Prostate gland (tissue), 2 donors: ENCODE measurements around the gene SOST. TPM values are rescaled to one million over a fixed set of nuclear protein-coding genes. Genes with fewer than 3 reads are reported as not detected.

ENCODE experiments used
- DNase-seq: peaks from one replicate; pipeline ENCODE4 v3.0.0-alpha.2; 2019; ENCODE audit warnings: low spot score
- H3K27ac ChIP-seq, 2 donors: fragments of 200-600 bp; sonication (generic); 2 replicates each; pipeline ENCODE4 v1.5.1; 2017 to 2019
- H3K27me3 ChIP-seq: fragments of 200-600 bp; sonication (generic); replicated peaks from 2 replicates; pipeline ENCODE4 v1.5.1; 2019; ENCODE audit not compliant: insufficient read depth
- H3K36me3 ChIP-seq, 2 donors: fragments of 200-600 bp; sonication (generic); 1 replicate in 1 of 2; 2 replicates in 1 of 2; pipeline versions ENCODE4 v1.5.1 to v1.8.1; 2017 to 2019
- H3K4me1 ChIP-seq: fragments of 200-600 bp; sonication (generic); replicated peaks from 2 replicates; pipeline ENCODE4 v1.5.1; 2019
- H3K4me3 ChIP-seq, 2 donors: fragments of 200-600 bp; sonication (generic); 2 replicates each; pipeline ENCODE4 v1.5.1; 2017 to 2019
- H3K9me3 ChIP-seq: fragments of 200-600 bp; sonication (generic); 2 replicates; pipeline ENCODE4 v1.5.1; 2017
- POLR2A ChIP-seq: fragments of 450-650 bp; IDR thresholded peaks from one replicate; pipeline ENCODE4 v1.6.1; 2016; ENCODE audit warnings: antibody characterized with exemption, mild to moderate bottlenecking
- POLR2AphosphoS5 ChIP-seq: sonication (generic); formaldehyde crosslinking; IDR thresholded peaks from one replicate; pipeline ENCODE4 v1.6.1; 2017; ENCODE audit warnings: antibody characterized with exemption
- WGBS: methylation state at CpG from one replicate; pipeline ENCODE4 v1.1.5; 2018; 5-methylcytosine and 5-hydroxymethylcytosine counted together
- intact Hi-C: fragments of 100-400 bp; cut with DNase I; formaldehyde crosslinking; loops from one replicate; pipeline ENCODE4 v1.14.2; 2022
- total RNA-seq, 2 donors: library from RNA; depleted of rRNA; stranded (reverse); fragments of >200 nt; gene quantifications; one replicate each; pipeline ENCODE4 v1.1.0, GENCODE V29; 2016
- TF ChIP-seq, protein P1 (sequence below), 4 experiments: fragments of 200-600 bp in 2 of 4; fragments of 450-650 bp in 2 of 4; sonication (generic) in 2 of 4; IDR thresholded peaks; 1 replicate in 3 of 4; 2 replicates in 1 of 4; pipeline ENCODE4 v1.5.1; 2016 to 2019; ENCODE audit warnings: antibody characterized with exemption in 4 of 4, mild to moderate bottlenecking in 2 of 4, moderate library complexity in 2 of 4

SOST gene
- total RNA-seq, 2 donors from 2014 or later: 0.18 TPM; not detected in 1

GRCh38 chr17:43709210-43709609 is 49.4 kb downstream of the SOST start:
- H3K4me1 ChIP-seq: peaks cover 6% of the 10 kb centered on the region
- 84% methylated on average over 4 of the region's 4 CpGs for WGBS
- H3K27me3 ChIP-seq: no peaks in the 10 kb centered on the region
- H3K36me3 ChIP-seq: no peaks in the 10 kb centered on the region
- H3K9me3 ChIP-seq: no peaks in the 10 kb centered on the region
- TF ChIP-seq POLR2AphosphoS5: no peak
- TF ChIP-seq, protein P1, sequence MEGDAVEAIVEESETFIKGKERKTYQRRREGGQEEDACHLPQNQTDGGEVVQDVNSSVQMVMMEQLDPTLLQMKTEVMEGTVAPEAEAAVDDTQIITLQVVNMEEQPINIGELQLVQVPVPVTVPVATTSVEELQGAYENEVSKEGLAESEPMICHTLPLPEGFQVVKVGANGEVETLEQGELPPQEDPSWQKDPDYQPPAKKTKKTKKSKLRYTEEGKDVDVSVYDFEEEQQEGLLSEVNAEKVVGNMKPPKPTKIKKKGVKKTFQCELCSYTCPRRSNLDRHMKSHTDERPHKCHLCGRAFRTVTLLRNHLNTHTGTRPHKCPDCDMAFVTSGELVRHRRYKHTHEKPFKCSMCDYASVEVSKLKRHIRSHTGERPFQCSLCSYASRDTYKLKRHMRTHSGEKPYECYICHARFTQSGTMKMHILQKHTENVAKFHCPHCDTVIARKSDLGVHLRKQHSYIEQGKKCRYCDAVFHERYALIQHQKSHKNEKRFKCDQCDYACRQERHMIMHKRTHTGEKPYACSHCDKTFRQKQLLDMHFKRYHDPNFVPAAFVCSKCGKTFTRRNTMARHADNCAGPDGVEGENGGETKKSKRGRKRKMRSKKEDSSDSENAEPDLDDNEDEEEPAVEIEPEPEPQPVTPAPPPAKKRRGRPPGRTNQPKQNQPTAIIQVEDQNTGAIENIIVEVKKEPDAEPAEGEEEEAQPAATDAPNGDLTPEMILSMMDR (IDR thresholded peaks at IDR 0.05): no peak
- TF ChIP-seq POLR2A: no peak
- intact Hi-C loops: no loop called here
- DNase-seq: no peak
- H3K27ac ChIP-seq: no peak overlapping the region
- H3K4me3 ChIP-seq: no peak overlapping the region

- H3K27me3 ChIP-seq: no peaks in the 10 kb centered on the region
- intact Hi-C loops: no loop called here
- H3K27ac ChIP-seq: no peak overlapping the region
- WGBS: 55% methylated on average over 5 of the region's 5 CpGs
- DNase-seq: no peak
- TF ChIP-seq, protein P1 (IDR thresholded peaks at IDR 0.05): no peak
- TF ChIP-seq POLR2AphosphoS5 (no peak), POLR2A (no peak)
- no peaks in the 10 kb centered on the region for H3K4me1 ChIP-seq
- no peaks in the 10 kb centered on the region for H3K36me3 ChIP-seq
- H3K9me3 ChIP-seq: no peaks in the 10 kb centered on the region
- no peak overlapping the region for H3K4me3 ChIP-seq
Observed at GRCh38 chr17:43707184-43707583, 51.4 kb downstream of the SOST start.

GRCh38 chr17:43706235-43706634 is 52.4 kb downstream of the SOST start:
- no peaks in the 10 kb centered on the region for H3K27me3 ChIP-seq

More at GRCh38 chr17:43706235-43706634, 52.4 kb downstream of the SOST start:
- intact Hi-C loops: no loop called here
- DNase-seq: no peak
- Histone ChIP-seq H3K4me1 (no peaks in the 10 kb centered on the region), H3K9me3 (no peaks in the 10 kb centered on the region), H3K4me3 (no peak overlapping the region), H3K36me3 (no peaks in the 10 kb centered on the region), H3K27ac (no peak overlapping the region)
- no peak for TF ChIP-seq POLR2A
- TF ChIP-seq, protein P1 (IDR thresholded peaks at IDR 0.05): no peak
- no peak for TF ChIP-seq POLR2AphosphoS5
- WGBS: 74% methylated on average over 5 of the region's 5 CpGs

Other genes starting within 250 kb of the SOST start
- gene ETV4, start 212.5 kb downstream of the SOST start, total RNA-seq: 1 to 10 TPM; 2.9 to 4.0 TPM
- gene MEOX1, start 96.9 kb downstream of the SOST start, total RNA-seq: 1 to 10 TPM; 3.4 to 6.1 TPM
- 10 to 100 TPM; 62.4 to 78.9 TPM for gene DUSP3, start 20.2 kb upstream of the SOST start, total RNA-seq
- 1 to 10 TPM in 1 of 2 donors, not detected in 1; 1.1 TPM for gene CFAP97D1, start 21.6 kb upstream of the SOST start, total RNA-seq
- 10 to 100 TPM in 1 of 2 donors, 1 to 10 TPM in 1; 4.4 to 16.4 TPM for gene MPP3, start 74.4 kb upstream of the SOST start, total RNA-seq
- gene CD300LG, start 88.4 kb upstream of the SOST start, total RNA-seq: 10 to 100 TPM in 1 of 2 donors, under 1 TPM in 1; 0.09 to 33.5 TPM
- 10 to 100 TPM; 14.9 to 17.7 TPM for gene MPP2, start 148.7 kb upstream of the SOST start, total RNA-seq
- not detected for gene PPY, start 183.7 kb upstream of the SOST start, total RNA-seq
- not detected for gene PYY, start 195.1 kb upstream of the SOST start, total RNA-seq
- gene NAGS, start 245.8 kb upstream of the SOST start, total RNA-seq: 1 to 10 TPM; 3.1 to 3.8 TPM